Measurements from ENCODE around the gene PRKRA.
"Not testable (repeated sequence)": the region's sequence is repeated elsewhere in the genome, so short reads cannot be mapped to it uniquely, and the experiment has no call there.

PRKRA gene

GRCh38 chr2:178412453-178412852 lies 38.5 kb downstream of the PRKRA start:
- DNase-seq = not testable (repeated sequence)

- DNase-seq = no peak
These were observed 38.9 kb downstream of the PRKRA start for GRCh38 chr2:178412047-178412446.

DNA sequence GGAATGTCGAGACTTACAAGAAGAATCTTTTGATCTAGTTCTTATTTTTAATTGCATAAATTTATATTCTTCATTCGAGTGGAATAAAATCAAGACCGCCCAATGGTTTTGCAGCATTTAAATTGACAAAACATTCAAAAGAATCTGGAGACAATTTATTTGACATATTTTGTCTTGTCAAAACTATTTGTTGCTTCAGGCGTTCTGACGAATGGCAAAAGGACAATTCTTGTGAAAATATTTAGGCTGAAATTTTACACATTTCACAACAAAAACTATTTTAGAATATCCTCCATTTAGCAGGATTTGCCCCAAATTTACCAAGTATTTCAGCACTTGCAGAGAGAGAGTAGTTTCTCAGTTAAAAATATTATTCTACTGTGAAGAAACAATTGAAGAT lies 41.7 kb downstream of the PRKRA start:
- DNase-seq = no peak

- DNase-seq = no peak
These were observed 46.6 kb downstream of the PRKRA start for GRCh38 chr2:178404368-178404767.

DNA sequence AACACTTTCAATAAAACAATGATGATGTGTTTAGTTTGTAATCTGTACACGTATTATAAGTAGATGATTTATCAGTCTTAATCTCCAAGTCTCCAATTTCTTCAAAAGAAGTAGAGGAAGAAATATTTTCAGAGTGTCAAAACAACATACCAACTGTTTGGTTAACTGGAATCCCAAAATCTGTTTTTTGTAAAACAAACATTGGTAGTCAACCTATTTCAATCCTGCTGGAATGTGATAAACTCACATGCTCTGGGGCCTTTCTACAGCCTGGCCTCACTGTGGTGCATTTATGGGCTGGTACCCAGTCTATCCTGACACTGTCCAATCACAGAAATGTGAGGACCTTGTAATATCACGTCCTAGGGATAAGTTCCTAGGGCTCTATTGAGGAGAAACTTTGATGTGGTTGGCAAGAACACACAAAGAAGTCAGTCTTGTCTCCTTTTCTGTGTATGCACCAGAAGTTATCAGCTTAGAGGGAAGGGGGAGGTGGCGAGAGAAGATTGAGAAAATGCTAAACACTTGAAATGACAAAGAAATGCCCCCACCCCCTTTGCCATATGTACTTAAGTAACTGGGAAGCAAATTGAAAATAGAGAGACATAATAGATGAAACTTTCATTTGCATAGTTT lies 47.2 kb downstream of the PRKRA start:
- DNase-seq = no peak

DNA sequence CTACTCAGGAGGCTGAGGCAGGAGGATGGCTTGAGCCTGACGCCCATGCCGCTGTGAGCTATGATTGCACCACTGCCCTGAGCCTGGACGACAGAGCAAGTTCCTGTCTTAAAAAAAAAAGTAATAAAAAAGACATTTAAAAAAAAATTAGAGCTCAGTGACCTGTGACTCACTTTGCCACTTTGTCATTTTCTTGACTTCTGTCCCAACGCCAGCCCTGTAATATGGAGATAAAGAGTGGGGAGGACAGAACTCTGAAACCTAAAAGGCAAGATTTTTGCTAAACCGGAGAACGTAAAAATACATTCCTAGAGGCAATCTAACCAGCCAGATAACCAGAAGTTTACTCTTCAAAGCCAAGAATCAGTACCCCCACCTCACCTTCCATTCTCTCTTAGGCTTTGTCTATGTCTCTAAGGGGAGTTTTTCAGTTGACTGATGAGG lies 49.0 kb downstream of the PRKRA start:
- DNase-seq = no peak

DNA sequence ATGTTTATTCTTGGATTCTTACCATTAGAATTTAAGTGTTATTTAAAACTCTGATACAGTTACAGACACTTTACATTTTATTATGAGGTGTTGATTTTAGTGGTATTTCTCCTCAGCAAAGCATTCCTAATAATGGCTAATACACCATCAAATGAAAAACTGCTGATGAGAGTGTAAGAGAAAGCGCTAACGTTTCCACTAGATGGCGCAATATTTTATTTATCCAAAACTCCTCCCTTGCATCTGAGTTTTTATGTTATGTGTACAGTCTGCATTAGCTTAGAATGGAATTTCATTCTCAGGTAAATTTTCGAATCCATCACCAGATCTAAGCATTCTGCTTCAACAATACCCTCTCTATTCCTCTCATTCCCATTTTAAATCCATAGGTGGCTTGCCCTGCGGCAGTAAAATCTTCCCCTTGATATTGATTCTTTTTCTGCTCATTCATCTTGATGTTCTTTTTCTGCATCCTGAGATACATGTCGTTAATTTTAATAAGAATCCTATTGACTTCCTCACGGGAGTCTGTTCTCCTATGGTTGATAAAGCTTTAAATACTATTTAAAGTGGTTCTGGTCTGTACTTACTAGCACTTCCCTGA lies 53.9 kb downstream of the PRKRA start:
- DNase-seq = peak; percentile 70

DNA sequence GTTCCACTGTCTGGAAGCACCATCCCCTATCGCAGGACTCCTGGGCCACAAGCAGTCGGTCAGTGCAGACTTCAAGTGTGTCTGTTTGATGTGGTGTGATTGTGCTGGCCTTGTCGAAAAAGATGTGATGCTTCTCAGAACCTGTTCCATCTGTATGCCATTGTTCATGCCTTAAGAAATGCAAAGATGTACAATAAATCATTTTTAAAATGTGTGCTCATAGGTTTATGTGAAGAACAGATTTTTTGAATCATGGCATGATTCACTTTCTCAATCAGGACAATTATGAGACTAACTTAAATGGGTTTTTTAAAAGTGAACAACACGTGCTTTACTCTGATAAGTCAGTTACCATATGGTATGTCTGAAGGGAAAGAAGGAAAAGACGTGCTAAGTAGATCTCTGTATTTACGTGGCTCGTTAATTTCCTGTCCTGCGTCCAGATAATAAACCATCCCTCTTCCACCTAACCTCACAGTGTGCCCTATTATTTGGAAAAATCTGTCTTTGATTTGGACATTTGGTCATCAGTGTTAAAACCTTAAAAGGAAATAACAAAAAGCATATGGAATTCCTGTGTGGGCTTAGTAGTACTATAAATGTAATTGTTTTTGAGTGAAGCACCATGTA lies 54.9 kb downstream of the PRKRA start:
- no peak for DNase-seq

GRCh38 chr2:178395295-178395694 lies 55.7 kb downstream of the PRKRA start:
- no peak for DNase-seq

GRCh38 chr2:178394859-178395258 lies 56.1 kb downstream of the PRKRA start:
- no peak for DNase-seq

- DNase-seq = no peak
These were observed 58.8 kb downstream of the PRKRA start for GRCh38 chr2:178392215-178392614.

DNA sequence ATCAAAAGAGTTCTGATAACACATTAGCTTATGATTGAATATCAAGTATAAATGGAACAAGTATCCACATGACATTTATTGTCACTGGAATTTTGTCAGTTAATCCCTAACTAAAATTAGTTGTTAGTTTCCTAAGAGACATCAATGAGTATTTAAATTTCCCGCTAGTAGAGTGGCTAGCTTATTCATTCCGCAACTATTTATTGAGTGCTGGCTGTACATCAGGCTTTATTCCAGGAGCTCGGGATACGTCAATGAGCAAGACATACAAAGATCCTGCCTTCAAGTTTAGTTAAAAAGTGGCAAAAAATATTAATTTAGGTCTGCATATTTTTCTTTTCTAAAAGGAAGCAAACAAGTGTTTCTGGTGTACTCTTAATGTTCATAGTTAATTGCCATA lies 59.3 kb downstream of the PRKRA start:
- no peak for DNase-seq

DNA sequence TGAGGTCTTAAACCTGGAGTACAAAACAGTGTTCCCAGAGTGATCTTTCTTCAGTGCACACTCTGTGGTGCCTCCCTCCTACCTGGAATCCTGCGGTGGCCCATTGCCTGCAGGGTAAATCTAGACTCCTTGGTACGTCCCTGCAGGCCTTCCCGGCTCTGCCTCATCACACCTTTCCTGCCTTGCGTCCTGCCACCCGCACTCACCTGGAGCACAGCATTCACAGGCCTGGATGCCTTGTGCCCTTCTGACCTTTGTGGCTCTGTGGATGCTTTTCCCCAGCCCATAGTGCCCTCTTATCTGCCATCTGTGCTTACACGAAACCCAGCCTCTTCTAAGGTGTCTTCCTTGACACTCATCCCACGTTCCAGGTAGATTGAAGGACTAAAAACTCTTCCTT lies 62.7 kb downstream of the PRKRA start:
- no peak for DNase-seq

DNA sequence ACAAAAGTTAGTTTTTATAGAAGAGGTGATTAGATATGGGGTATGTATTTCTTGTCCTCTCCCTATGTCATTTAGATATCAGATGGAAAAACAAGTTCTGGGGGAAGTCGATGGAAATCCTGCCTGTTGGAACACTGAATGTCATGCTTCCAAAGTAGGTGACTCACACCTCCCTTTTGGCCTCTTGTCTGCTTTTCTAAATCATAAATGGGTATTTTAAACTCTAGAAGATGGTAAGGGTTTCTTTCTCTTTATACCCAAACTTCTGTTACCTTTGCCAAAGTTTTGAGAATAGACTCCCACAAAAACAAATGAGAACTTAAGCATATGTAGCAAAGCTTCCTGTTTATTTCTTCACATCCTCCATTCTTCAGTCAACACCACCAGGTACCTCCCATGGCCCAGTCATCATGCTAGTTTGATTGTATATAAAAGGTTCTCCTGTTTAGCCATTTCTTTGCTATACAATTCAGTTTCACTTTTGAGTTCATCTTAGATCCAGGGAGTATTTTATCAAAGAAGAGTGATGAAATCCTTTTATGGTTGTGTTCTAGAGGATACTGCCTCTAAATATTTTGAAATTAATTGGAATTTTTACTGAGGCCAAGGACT lies 63.9 kb downstream of the PRKRA start:
- no peak for DNase-seq

GRCh38 chr2:178385595-178386148 lies 65.3 kb downstream of the PRKRA start:
- no peak for DNase-seq

GRCh38 chr2:178383718-178384117 lies 67.3 kb downstream of the PRKRA start:
- no peak for DNase-seq

Measured in NCI-H1694 treated with DMSO at 0.1 percent for 48 hours (cell line).